ENCODE measurements around the gene PLA2G2C.

Gene PLA2G2C

DNA sequence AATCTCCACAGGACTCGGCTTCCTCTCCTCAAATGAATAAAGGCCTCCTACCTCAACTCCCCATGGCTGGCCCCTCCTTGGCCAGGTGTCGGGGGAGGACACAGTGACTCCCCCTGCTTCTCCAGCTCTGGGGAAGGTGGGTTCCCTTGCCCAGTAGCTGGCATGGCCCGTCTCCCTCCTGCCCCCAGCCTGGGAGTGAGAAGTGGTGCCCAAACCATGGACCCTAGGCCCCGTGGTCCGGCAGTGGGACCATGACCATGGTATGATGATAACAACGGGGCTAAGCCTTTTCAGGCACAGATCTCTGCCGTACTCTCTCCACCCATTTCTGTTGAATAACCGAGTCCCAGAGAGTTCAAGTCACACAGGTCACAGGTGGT lies 36.0 kb downstream of the PLA2G2C start:
- TF ChIP-seq CTCF (IDR thresholded peaks at IDR 0.05; ENCODE audit: low read depth, low read length): no peak
- no peak for TF ChIP-seq EZH2phosphoT487 (IDR thresholded peaks at IDR 0.05; ENCODE audit: low read depth)
- H3K4me2 ChIP-seq (ENCODE audit: low read length): no peak overlapping the region

GRCh38 chr1:20149601-20150325 lies 36.6 kb downstream of the PLA2G2C start:
- H3K9me3 ChIP-seq (ENCODE audit: insufficient read depth, low read length): no peaks in the 10 kb centered on the region
- H3K4me1 ChIP-seq (ENCODE audit: low read length): peaks cover 9% of the 10 kb centered on the region; the same call in 1 of the 2 replicates
- no peaks in the 10 kb centered on the region for H3K27me3 ChIP-seq (ENCODE audit: low read depth, low read length)
- H3K9ac ChIP-seq (ENCODE audit: low read length): no peak overlapping the region
- H3K4me3 ChIP-seq (ENCODE audit: low read length): no peak overlapping the region
- no peak overlapping the region for H3K27ac ChIP-seq (ENCODE audit: low read length)
- no peaks in the 10 kb centered on the region for H3K36me3 ChIP-seq (replicated peaks; ENCODE audit: low read depth, low read length)
- TF ChIP-seq EZH2phosphoT487 (IDR thresholded peaks at IDR 0.05; ENCODE audit: low read depth) (no peak), CTCF (IDR thresholded peaks at IDR 0.05; ENCODE audit: low read depth, low read length) (no peak)
- H4K20me1 ChIP-seq (ENCODE audit: insufficient read depth, low read length): no peaks in the 10 kb centered on the region
- H3K4me2 ChIP-seq (ENCODE audit: low read length): no peak overlapping the region
- H2AFZ ChIP-seq (ENCODE audit: low read depth, low read length): no peak overlapping the region
- no peaks in the 10 kb centered on the region for H3K79me2 ChIP-seq (ENCODE audit: low read length)

More for the DNA sequence above, 36.0 kb downstream of the PLA2G2C start:
- H3K9me3 ChIP-seq (ENCODE audit: insufficient read depth, low read length): no peaks in the 10 kb centered on the region
- H3K36me3 ChIP-seq (replicated peaks; ENCODE audit: low read depth, low read length): no peaks in the 10 kb centered on the region
- no peaks in the 10 kb centered on the region for H4K20me1 ChIP-seq (ENCODE audit: insufficient read depth, low read length)
- no peak overlapping the region for H3K27ac ChIP-seq (ENCODE audit: low read length)
- H3K4me1 ChIP-seq (ENCODE audit: low read length): peaks cover 9% of the 10 kb centered on the region; the same call in 1 of the 2 replicates
- no peak overlapping the region for H3K9ac ChIP-seq (ENCODE audit: low read length)
- H3K79me2 ChIP-seq (ENCODE audit: low read length): no peaks in the 10 kb centered on the region
- H2AFZ ChIP-seq (ENCODE audit: low read depth, low read length): no peak overlapping the region
- no peaks in the 10 kb centered on the region for H3K27me3 ChIP-seq (ENCODE audit: low read depth, low read length)
- H3K4me3 ChIP-seq (ENCODE audit: low read length): no peak overlapping the region

- no peak overlapping the region for H3K4me3 ChIP-seq (ENCODE audit: low read length)
- no peak overlapping the region for H3K27ac ChIP-seq (ENCODE audit: low read length)
- no peak overlapping the region for H2AFZ ChIP-seq (ENCODE audit: low read depth, low read length)
- H3K4me1 ChIP-seq (ENCODE audit: low read length): peaks cover 8% of the 10 kb centered on the region; the same call in 1 of the 2 replicates
- TF ChIP-seq EZH2phosphoT487 (IDR thresholded peaks at IDR 0.05; ENCODE audit: low read depth): no peak
- TF ChIP-seq CTCF (IDR thresholded peaks at IDR 0.05; ENCODE audit: low read depth, low read length): no peak
- H3K9me3 ChIP-seq (ENCODE audit: insufficient read depth, low read length): no peaks in the 10 kb centered on the region
- H3K27me3 ChIP-seq (ENCODE audit: low read depth, low read length): no peaks in the 10 kb centered on the region
- no peaks in the 10 kb centered on the region for H3K79me2 ChIP-seq (ENCODE audit: low read length)
- H3K36me3 ChIP-seq (replicated peaks; ENCODE audit: low read depth, low read length): no peaks in the 10 kb centered on the region
- H3K4me2 ChIP-seq (ENCODE audit: low read length): no peak overlapping the region
- no peak overlapping the region for H3K9ac ChIP-seq (ENCODE audit: low read length)
- no peaks in the 10 kb centered on the region for H4K20me1 ChIP-seq (ENCODE audit: insufficient read depth, low read length)
These were observed 37.5 kb downstream of the PLA2G2C start for GRCh38 chr1:20148571-20149500.
